HG03460 (cell line): Measurements from ENCODE around the gene NIT1.

Source experiments
- ATAC-seq: cut with Tn5 transposase; IDR thresholded peaks from one replicate; pipeline ENCODE4 v1.9.1; 2021; ENCODE audit not compliant: unreplicated experiment

NIT1 gene, protein sequence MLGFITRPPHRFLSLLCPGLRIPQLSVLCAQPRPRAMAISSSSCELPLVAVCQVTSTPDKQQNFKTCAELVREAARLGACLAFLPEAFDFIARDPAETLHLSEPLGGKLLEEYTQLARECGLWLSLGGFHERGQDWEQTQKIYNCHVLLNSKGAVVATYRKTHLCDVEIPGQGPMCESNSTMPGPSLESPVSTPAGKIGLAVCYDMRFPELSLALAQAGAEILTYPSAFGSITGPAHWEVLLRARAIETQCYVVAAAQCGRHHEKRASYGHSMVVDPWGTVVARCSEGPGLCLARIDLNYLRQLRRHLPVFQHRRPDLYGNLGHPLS

DNA sequence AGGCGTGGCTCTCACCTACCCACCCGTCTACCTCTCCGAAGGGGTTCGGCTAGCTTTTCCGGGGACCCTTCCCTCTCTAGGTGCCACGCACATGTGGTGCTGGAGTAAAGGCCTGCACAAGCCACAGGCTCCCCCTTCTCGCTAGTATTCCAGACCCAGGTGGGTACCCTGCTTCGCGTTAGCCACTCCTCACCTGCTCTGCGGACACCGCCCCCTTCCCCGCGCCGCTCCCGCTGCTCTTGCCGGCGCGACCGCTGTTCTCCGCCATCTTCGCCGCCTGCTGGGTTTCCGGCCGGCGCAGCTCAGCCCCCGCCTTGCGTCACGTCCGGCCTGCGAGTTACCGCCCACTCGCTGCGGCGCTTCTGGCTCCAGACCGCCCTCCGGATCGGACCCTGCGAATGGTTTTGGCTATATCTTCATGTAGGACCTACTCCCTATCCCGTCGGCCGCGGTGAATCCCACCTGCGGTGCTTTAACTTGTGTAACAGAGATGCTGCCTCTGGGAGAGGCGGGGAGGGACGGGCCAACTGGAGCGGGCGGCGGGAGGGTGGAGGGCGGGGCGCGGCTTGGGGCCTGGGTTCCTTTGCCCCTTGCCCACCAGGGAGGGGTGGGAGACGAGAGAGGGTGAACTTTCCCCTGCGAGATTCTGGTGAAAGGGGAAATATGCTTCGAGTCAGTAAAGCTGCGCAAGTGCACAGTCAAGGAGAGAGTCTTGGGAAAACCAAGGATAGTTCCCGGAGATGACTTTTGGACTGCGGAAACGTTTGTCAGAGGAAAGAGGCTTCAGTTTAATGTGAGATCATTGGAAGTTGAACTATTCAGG lies at the start of gene NIT1, which contains the start of gene PFDN2:
Gene NIT1, plus strand, starts transcription at position 347 of the 823 bp plus-strand sequence. Its CDS starts 72 bp downstream, at position 419.
Gene PFDN2, minus strand, starts transcription at position 279 of the 823 bp plus-strand sequence. Its CDS starts 11 bp downstream, at position 268.
- peak; percentile 87 for ATAC-seq

- ATAC-seq: peak; percentile 53
Observed at GRCh38 chr1:161068306-161069234, 49.3 kb upstream of the NIT1 start.

DNA sequence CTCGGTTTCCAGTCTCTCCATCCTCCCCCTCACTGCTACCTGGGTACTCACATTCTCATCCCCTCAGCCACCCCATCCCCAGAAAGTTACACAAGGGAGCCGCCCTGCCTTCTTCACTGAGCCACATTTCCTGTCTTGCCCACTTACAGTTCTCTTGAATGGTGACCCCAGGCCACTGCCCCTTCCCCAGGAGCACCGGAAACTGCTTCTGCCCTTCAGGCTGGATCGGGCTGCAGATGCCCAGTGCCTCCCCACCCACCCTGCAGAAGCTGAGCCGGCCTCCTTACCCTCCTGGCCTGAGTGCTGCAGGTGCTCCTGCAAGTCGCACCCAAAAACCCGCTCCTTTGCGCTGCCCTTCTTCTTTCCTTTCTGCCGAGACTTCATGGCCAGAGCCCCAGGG lies 48.7 kb upstream of the NIT1 start:
- ATAC-seq: peak; percentile 0

DNA sequence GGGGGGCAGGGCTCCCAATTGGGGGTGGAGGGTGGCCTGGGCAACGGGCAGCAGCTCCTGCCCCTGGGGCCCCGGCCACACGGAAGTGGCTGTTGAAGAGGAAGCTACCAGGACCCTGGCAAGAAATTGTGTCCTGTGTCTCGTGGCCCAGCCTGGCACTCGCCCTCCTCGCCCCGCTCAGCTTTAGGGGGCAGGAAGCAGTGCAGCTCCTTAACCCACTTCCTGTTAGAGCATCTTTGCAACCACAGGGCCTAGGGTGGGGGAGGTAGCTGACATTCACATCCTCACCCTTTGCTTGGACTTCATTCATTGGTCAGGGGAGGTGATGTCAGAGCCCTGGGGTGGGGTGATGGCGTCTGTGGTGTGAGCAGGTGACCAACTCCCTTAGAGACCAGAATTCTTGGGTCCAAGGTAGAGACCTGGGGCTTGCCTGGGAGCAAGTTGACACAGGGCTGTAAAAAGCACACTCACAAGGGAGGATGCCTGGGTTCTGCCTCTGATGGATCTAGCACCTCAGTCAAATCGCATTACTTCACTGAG lies 48.1 kb upstream of the NIT1 start, which contains the start of gene ARHGAP30:
Gene ARHGAP30, minus strand, starts transcription at position 161 of the 540 bp plus-strand sequence. CDS start 267 bp downstream, outside the sequence.
- ATAC-seq: peak; percentile 76

DNA sequence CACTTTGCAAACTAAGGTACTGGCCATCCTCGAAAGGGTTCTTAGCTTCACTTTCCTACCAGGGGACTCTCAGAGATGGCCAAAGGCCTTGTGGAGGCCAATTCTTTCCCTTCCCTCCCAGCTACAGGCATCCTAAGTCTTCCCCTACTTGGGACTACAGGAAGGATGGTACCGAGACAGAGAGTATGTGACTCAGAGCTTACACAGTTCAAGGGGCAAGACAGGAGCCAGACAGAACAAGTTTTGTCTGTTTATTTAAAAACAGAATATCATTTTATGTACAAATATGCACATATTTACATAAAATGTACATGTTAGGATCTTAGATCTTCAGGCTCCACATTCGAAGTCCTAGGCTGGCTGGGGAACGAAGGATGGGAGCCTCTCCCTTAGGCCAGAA lies 47.1 kb upstream of the NIT1 start:
- no peak for ATAC-seq

DNA sequence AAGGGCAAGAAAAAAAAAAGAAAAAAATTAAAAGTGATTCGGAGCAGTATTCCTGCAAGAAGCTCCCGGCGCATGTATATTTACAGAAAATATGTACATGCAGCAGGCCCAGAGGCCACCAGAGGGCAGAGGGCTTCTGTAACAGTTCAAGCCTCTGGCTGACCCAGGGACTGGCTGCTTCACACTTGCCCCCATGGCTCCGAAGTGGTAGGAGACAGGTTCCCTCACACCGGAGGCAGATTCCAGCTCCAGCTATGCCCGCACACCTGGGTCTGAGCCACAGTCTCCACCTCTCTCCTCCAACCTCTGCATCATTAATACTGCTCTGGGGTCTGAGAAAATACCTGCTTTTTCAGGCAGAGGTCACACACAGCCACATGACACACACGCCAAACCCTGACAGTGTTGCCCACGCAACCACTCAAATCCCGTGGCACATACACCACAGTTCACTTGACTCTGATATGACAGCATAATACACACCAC lies 46.0 kb upstream of the NIT1 start:
- ATAC-seq: no peak

- ATAC-seq: no peak
Observed at GRCh38 chr1:161072751-161073449, 45.0 kb upstream of the NIT1 start.

GRCh38 chr1:161073474-161074121 lies 44.3 kb upstream of the NIT1 start:
- no peak for ATAC-seq

- no peak for ATAC-seq
Observed at GRCh38 chr1:161074676-161075368, 43.1 kb upstream of the NIT1 start.

- no peak for ATAC-seq
Observed at GRCh38 chr1:161076410-161076809, 41.5 kb upstream of the NIT1 start.

GRCh38 chr1:161077426-161077825 lies 40.5 kb upstream of the NIT1 start:
- ATAC-seq: no peak

DNA sequence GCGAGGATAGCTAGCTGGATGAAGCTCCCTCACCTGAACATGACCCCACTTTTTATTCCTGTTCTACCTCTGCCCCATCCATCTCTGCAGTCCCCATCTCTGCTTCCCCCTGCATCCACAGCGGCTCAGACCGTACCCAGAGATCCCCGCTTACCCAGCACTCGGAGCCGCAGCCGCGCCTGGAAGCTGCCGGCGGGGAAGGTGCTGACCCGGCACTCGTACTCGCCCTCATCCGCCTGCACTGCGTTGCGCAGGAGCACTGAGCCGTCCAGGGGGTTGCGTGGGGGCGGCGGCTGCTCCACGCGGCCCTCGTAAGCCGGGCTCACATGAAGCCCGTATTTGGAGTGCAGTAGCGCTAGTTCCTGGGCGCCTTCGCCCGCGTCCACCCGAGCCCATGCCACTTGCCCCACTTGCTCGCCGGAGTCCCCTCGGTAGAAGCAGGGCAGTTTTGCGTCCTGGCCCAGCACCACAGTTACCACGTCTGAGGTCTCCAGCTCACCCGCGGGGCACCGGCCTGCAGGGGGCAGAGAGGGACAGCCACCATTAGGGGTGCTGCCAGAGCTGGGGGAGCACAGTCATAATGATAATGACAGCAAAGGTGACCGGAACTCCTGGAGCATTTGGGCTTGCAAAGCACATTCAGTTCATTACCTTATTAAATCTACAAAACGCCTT lies 38.3 kb upstream of the NIT1 start:
- no peak for ATAC-seq

- no peak for ATAC-seq
Observed at GRCh38 chr1:161080441-161081405, 37.2 kb upstream of the NIT1 start.

DNA sequence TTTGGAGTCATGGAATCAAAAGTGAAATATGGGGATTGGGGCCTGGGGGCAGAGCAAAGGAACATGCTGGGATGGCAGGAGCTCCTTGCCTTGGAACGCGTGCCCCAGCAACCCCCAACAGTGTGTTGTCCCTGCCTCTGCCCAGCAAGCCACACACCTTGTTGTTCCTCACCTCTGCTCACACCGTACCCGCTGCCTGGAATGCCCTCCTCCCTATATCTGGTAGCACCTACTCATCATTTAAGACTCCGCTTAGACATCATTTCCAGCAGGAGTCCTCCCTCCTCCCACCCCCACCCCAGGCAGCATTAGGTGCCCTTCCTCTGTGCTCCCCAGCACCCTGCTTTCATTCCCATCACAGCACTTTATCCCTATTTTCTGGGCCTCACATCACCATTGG lies 36.4 kb upstream of the NIT1 start:
- no peak for ATAC-seq

DNA sequence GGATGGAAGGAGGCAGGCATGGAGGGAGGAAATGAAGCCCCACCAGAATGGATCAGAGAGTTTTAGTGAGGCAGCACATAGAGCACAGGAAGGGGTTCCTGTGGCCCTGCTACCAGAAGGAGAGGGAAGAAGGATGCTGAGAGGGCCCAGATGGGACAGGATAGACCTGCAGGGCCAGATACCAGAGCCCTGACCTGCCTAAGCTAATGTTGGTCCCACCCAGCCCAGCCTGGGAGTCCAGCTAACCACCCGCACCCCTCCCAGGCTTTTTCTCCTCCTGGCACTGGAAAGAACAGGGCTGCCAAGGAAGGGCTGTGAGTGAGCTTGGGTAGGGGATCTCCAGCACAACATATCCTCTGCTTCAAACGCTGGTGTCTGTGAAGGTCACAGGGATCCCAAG lies 35.4 kb upstream of the NIT1 start:
- ATAC-seq: no peak

GRCh38 chr1:161082996-161083747 lies 34.7 kb upstream of the NIT1 start:
- no peak for ATAC-seq
